Right lung (tissue), 5 donors: ENCODE measurements around the gene SCLY. TPM values are rescaled to one million over a fixed set of nuclear protein-coding genes. Genes with fewer than 3 reads are reported as not detected.

Source experiments
- DNase-seq, 2 donors: peaks; one replicate each; pipeline ENCODE4 v3.0.0-alpha.2; 2013
- polyA plus RNA-seq, 5 donors: library from polyadenylated mRNA; unstranded; fragments of 120-200 nt; gene quantifications; one replicate each; pipeline versions ENCODE4 v1.2.1 to v1.2.3, GENCODE V29; 2013; ENCODE audit warnings: inconsistent platforms in 1 of 5, low replicate concordance in 1 of 5; ENCODE audit not compliant: insufficient read length in 5 of 5, insufficient read depth in 1 of 5

SCLY gene
- polyA plus RNA-seq, 5 donors = 12.2 to 17.8 (median 14.6) TPM

DNA sequence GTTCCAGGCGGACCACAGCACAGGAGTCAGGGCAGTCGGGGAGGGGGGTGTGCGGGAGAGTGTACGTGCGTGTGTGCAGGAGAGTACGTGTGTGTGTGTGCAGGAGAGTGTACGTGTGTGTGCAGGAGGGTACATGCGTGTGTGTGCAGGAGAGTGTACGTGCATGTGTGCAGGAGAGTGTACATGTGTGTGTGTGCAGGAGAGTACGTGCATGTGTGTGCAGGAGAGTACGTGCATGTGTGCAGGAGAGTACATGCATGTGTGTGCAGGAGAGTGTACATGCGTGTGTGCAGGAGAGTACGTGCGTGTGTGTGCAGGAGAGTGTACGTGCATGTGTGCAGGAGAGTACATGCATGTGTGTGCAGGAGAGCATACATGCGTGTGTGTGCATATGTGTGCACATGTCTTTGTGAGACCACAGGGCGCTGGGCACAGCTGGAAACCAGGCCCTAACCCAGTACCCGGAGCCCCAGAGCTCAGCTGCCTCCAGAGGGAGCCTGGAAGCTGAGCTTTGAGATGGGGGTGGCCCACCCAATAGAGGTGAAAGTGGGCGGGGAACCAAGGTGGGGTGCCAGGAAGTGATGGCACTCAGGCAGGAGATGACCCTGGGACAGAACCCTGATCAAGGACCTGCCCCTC, 63.8 kb downstream of the SCLY start:
- DNase-seq = no peak

DNA sequence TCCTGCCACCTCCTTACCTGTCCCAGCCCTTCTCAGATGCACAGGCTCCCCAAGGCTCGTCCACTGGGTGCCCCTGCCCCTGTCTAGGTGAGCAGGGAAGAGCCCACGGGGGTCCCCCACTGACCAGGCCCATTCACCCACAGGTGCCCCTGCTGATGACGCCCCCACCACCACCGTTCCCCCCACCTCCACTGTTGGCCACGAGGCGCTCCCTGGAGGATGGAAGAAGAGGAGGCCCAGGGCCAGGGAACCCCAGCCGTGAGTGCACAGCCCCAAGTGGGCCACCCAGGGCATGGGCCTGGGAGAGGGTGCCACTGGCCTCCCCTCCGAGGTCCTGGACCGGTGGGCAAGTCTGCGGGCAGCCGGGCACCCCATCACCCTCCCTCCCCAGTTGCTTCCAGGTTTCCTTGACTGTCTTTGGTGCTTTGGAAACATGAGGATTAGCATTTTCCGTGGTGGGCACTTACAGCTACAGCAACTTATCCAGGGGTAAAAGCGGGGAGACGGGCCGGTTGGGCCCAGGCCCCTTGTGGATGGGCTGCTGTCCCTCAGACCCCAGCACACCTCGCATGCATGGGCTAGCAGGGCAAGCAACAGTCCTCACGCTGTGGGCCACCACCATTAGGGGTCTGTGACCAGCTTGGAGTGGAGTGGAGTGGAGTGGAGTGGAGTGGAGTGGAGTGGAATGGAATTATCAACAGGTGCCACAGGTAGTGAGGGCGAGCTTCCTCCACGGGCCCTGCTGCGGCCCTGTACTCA, 64.5 kb downstream of the SCLY start:
- no peak for DNase-seq

DNA sequence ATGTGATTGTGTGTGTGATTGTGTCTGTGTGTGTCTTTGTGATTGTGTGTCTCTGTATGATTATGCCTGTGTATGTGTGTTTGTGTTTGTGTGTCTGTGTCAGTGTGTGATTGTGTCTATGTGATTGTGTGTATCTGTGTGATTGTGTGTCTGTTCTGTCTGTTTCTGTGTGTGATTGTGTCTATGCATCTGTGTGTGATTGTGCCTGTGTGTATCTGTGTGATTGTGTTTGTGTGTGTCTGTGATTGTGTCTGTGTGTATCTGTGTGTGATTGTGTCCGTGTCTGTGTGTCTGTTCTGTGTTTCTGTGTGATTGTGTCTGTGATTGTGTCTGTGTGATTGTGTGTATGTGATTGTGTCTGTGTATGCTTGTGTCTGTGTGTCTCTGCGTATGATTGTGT, 65.5 kb downstream of the SCLY start:
- no peak for DNase-seq

DNA sequence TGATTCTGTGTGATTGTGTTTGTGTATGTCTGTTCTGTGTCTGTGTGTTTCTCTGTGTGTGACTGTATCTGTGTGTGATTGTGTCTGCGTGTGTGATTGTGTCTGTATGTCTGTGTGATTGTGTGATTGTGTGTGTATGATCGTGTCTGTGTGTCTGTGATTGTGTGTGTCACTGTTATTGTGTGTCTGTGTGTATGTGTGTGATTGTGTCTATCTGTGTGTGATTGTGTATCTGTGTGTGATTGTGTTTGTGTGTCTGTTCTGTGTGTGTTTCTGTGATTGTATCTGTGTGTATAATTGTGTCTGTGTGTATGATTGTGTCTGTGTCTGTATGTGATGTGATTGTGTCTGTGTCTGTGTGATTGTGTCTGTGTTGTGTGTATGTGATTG, 66.0 kb downstream of the SCLY start:
- DNase-seq = no peak

DNA sequence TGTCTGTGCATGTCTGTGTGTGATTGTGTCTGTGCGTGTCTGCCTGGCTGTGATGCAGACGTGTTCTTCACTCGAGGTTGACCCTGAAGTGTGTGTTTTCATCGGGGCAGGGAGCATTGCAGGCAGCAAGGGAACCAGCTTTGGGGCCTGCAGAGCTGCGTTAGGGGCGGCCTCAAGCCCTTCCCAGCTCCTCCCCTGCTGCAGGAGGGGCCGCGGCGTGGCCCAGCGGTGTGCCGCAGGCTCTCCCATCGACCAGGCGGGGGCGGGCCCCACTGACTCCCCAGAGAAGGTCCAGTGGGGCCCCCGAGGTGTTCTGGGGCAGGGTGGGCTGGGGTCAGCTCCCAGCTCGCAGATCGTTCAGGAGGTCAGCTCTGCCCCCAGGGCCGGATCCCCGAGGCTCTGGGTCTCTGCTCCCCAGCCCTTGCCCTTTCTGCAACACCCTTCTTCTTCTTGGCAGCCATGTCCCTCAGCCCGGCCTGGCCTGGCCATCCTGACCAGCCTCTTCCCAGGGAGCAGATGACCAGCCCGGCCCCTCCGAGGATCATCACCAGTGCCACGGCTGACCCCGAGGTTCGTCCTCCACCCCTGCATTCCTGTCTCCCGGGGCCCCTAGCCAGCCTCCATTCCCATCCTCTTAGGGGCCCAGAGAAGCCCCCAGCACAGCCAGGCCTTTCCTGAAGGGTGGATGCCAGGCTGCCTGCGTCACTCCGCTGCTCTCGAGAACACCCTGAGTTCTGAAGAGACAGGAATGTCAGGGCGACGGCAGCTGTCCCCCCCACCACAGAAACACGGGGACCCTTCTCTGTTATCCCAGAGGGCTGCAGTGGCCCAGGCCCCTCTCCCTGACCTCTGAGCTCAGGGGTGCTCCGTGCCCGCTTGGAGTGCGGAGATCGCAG, 66.6 kb downstream of the SCLY start:
- DNase-seq = peak; percentile 46 to 64

DNA sequence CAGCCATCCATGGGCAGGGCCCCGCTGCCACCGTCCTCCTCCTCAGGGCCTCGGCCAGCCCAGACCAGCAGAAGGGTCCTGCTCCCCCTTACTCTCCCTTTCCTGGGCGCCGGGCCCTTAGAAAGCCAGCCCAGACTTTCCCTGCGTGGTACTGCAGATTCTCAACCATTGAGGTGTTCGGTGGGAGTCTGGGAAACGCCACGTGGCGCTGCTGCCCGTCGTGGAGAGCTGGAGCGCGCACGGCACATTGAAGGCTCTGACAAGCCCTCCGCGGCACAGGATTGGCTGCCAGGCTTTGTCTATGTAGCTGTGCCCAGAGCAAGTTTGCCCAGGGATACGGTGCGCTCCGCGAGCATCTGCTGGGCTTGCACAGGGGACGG, 67.2 kb downstream of the SCLY start:
- no peak for DNase-seq

DNA sequence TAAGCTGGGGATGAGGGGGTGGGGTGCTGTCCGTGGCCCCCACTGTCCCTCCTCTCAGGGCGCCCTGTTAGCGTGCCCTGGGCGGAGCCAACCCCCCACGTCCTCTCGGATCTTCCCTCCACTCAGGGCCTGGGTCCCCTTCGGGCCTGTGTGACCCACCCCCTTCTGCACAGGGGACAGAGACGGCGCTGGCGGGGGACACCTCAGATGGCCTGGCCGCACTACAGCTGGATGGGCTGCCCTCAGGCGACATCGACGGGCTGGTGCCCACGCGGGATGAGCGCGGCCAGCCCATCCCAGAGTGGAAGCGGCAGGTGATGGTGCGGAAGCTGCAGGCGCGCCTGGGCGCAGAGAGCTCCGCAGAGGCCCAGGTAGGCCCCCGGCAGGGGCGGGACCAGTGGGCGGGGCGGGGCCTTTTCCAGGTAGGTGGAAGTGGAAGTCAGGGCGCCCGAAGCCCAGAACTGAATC, 67.8 kb downstream of the SCLY start:
- DNase-seq = no peak

DNA sequence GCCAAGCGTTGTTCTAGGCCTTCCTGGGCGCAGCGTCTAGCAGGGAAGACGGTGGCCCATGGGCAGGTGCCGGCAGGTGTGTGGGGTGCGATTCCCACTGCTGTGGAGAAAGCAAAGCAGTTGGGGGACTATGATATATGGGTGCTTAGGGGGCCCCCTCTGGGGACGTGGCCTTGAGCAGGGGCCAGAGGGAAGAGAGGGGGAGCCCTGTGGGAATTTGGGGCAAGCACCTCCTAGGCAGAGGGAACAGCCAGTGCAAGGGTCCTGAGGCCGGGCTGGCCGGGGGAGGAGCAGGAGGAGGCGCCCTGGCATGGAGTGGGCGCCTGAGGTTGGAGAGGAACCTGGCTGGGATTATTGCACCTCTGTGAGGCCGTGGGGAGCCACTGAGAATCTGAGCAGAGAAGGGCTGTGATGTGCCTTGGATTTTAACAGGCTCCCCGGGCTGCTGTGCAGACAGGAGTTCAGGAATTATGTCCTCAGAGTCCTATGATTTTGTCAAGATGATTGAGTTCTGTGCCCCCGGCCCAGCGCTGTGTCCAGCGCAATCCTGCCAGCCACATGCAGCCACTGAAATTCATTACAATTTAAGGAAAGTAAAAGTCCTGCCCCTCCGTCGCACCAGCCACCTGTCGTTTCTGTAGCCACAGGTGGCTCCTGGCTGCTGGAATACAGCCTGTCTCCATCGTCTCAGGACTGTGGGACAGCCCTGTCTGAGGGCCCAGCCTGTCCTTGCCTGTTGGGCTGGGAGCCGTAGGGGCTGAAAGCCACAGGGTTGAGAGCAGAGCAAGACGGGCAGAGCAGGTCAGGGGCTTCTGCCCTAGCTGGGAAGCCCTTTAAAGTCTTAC, 68.6 kb downstream of the SCLY start:
- no peak for DNase-seq

DNA sequence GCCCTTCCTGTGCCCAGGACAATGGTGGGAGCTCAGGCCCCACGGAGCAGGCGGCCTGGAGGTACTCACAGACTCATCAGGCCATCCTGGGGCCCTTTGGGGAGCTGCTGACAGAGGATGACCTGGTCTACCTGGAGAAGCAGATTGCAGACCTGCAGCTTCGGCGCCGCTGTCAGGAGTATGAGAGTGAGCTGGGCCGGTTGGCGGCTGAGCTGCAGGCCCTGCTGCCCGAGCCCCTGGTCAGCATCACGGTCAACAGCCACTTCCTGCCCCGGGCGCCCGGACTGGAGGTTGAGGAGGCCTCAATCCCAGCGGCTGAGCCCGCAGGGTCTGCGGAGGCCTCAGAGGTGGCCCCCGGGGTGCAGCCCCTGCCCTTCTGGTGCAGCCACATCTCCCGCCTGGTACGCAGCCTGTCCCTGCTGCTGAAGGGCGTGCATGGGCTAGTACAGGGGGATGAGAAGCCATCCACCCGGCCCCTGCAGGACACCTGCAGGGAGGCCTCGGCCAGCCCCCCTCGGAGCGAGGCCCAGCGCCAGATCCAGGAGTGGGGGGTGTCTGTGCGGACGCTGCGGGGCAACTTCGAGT, 69.4 kb downstream of the SCLY start:
- no peak for DNase-seq

DNA sequence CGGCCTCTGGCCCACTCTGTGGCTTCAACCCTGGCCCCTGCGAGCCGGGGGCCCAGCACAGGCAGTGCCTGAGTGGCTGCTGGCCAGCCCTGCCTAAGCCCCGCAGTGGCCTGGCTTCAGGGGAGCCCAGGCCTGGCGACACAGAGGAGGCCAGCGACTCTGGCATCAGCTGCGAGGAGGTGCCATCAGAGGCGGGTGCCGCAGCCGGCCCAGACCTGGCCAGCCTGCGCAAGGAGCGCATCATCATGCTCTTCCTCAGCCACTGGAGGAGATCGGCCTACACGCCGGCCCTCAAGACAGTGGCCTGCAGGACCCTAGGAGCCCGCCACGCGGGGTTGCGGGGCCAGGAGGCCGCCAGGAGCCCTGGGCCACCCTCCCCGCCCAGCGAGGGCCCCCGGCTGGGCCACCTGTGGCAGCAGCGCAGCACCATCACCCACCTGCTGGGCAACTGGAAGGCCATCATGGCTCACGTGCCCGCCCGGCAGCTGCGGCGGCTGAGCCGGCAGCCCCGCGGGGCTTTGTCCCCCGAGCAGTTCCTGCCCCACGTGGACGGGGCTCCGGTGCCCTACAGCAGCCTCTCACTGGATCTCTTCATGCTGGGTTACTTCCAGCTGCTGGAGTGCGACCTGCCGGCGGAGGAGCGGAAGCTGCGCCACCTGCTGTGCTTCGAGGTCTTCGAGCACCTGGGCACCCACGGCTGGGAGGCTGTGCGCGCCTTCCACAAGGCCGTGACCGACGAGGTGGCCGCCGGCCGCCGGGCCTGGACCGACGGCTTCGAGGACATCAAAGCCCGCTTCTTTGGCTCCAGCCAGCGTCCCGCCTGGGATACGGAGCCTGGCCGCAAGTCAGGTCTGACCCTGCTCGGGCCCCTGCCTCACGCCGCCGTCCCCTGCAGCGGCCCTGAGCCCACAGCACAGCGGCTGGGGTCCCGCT, 70.2 kb downstream of the SCLY start:
- no peak for DNase-seq

DNA sequence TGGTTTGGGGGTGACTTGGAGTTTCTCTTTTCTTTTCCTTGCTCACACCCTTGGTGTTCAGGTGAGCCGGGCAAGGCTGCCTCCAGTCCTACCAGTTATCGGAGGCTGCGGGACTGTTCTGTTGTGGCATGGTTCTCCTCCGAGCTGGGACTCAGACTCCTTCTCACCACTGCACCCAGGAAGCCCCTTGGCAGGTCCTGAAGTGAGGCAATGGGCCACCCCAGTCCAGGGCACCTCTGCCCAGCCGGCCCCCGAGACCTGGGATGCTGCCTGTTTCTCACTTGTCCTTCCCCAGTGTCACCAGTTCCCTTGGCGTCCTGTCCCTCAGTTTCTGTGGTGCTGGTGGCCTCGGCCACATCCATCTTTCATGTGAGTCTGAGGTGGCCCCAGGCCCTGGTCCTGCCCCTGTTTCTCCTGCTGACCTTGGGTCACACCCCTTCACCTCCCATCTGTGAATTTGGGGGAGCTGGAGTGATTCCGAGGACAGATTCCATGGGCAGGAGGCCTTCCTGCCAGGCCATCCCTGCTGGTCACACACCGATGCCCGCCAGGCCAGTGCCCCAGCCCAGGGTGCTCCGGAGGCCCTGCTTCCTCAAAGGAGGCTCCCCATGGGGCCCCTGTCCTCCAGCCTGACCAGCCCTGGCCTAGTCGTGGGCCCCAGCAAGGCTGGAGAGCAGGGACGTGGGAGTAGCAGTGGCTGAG, 71.1 kb downstream of the SCLY start:
- DNase-seq = no peak

DNA sequence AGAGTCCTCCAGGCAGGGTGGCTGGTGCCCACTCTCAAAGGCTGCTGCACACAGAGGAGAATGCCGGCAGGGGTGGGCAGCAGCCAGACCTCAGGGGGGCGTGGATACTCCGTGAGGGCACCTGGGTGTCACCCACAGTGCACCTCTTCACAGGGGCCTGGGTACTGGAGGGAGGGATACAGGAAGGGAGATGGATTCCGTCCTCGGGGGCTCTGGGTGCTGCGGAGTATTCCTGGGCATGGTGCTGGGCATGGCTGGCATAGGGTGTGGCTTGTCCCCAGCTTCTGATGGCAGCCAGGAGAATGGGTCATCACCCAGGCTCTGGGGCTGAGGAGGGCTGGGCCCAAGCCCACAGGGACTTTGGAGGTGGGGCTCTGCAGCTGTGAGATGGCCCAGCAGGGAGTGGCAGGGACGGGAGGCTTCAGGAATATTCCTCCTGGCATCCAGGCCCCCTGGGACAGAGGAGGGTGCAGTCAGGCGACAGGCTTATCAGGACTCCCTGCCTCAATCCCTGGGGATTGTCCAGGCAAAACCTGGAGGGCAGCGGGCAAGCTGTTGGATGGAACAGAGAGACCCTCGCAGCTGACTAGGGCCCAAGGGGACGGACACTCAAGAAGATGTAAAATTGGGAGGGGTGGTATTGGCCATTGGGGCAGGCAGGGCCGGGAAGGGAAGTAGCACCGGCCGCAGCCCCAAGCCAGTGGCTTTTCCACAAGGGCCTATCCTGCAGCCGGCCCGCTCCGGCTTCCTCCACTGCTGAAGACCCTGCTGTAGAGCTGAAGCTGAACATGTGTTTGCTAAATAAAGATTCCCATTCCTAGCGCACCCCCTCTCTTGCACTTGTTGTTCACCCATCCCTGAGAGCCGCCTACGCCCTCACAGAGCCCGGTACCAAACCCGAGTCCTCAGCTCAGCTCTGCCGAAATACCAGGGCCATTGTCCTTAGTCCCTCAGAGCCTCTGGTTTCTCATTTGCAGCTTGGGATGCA, 72.0 kb downstream of the SCLY start:
- DNase-seq = no peak

DNA sequence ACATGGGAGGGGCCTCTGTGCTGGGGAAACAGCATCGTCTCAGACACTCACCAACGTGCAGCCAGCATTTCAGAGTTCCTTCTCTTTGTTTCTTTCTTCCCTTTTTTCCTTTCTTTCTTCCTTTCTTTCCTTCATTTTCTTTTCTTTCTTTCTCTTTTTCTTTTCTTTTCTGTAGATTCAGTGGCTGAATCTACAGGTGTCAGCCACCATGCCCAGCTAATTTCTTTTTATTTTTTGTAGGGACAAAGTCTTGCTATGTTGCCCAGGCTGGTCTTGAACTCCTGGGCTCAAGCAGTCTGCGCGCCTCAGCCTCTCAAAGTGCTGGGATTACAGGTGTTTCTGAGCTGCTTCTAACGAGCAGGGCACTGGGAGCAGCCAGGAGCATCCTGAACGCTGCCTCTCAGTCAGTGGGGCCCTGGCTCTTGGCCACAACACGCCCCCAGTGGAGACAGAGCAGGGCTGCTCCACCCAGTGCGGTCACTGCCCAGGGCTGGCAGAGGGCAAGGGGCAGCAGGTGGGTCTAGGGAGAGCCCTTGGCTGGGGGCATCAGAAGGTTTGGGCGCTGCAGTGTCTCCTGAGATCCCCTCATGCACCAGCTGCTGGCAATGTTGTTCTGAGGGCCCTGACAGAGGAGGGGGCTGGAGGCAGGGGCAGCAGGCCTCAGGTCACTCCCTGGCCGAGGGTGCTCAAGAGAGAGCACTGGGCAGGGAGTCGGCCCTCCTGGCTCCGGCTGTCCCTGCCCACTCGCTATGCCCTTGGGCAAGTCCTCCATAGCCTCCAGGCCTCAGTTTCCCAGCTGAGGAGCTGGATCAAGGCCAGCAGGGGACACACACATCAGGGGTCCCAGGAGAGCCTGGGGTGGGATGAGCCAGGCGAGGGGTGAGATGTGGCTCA, 72.9 kb downstream of the SCLY start:
- no peak for DNase-seq

DNA sequence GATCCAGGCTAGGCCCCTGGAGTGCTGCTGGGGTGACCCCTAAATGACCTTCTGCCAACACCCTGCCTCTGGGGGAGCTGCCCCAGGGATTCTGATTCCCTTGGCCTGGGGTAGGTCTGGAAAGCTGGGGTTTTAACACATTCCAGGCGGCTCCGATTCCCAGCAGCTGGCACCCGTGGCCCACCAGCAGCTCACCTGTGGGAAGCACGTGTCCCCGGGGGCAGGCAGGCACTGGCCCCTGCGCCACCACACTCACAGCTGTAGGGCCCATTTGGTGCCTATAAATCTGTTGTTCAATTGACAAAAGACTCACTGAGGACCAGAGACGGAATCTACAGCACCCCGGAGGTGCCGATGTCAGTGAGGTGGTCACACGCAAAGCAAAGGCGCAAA, 73.6 kb downstream of the SCLY start:
- no peak for DNase-seq

DNA sequence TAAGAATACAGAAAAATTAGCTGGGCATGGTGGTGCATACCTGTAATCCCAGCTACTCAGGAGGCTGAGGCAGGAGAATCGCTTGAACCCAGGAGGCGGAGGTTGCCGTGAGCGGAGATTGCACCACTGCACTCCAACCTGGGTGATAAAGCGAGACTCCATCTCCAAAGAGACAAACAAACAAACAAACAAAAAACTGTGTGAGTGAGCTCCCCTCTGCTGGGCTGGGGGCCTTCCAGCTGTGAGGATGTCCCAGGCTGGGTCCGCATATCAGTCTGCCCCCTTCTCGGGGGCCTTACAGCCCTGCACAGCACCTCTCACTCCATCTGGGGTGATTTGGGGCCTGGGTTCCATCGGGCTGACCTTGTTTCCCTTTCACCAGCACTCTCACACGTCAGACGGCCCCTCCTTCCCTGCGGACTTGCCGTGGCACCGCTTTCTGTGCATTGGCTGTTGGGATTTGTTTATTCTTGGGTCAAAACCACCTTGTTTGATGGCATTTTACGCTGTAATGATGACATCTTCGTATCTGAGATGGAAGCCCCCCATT, 74.9 kb downstream of the SCLY start:
- DNase-seq = no peak

DNA sequence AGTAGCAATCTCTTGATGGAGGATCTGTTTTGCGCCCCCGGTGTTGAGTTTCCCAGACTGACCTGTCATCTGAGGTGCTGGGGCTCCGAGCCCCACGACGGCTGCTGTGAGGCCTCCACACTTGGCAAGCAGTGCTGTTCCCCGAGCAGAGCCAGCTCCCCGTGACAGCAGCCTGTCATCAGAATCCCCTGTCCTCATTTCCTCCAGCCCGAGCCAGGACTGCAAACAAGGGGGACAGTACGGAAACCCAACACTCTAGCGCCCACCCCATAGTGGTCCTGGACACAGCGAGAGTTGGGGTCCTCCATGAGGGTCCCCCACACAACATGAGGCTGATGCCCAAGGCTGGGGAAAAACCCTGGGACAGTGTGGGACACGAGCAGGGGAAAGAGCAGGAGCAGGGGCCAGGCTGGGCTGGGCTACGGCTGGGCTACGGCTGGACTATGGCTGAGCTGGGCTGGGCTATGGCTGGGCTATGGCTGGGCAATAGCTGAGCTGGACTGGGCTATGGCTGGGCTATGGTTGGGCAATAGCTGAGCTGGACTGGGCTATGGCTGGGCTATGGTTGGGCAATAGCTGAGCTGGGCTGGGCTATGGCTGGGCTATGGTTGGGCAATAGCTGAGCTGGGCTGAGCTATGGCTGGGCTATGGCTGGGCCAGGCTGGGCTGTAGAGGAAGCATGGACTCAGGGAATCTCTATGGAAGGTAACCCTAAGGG, 76.2 kb downstream of the SCLY start:
- no peak for DNase-seq
